ENCODE results near the gene P2RX4. TPM values are rescaled to one million over a fixed set of nuclear protein-coding genes. Genes with fewer than 3 reads are reported as not detected.
A peak's percentile ranks its signal among the peaks of the same experiment; 100 is the strongest.

The P2RX4 gene
- total and polyA plus RNA-seq, 9 of the 15 experiments (the other 6 are each of a cell fraction or from before 2014, with no cell fraction given): 6.6 to 21.5 (median 11.7) TPM

GRCh38 chr12:121219353-121219986 is 9.5 kb downstream of the P2RX4 start (continued):
- TF ChIP-seq HDAC1 (IDR thresholded peaks at IDR 0.05) (peak in 1 of 2 experiments; percentile 37; a peak in 1 of 4 replicates), C11orf30 (IDR thresholded peaks at IDR 0.05; ENCODE audit: low read depth) (no peak), RBM25 (IDR thresholded peaks at IDR 0.05; ENCODE audit: low read depth, low read length, severe bottlenecking) (peak; percentile 4), PREB (CRISPR knock-in tag; IDR thresholded peaks at IDR 0.05) (no peak), ZNF140 (CRISPR knock-in tag; IDR thresholded peaks at IDR 0.05) (no peak), JUNB (CRISPR knock-in tag; conservative IDR thresholded peaks at IDR 0.05) (no peak), KDM4B (IDR thresholded peaks at IDR 0.05; ENCODE audit: borderline replicate concordance in 2 of 2, low read depth in 1 of 2) (no peak)
- TF ChIP-seq, protein P1, sequence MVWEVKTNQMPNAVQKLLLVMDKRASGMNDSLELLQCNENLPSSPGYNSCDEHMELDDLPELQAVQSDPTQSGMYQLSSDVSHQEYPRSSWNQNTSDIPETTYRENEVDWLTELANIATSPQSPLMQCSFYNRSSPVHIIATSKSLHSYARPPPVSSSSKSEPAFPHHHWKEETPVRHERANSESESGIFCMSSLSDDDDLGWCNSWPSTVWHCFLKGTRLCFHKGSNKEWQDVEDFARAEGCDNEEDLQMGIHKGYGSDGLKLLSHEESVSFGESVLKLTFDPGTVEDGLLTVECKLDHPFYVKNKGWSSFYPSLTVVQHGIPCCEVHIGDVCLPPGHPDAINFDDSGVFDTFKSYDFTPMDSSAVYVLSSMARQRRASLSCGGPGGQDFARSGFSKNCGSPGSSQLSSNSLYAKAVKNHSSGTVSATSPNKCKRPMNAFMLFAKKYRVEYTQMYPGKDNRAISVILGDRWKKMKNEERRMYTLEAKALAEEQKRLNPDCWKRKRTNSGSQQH (CRISPR knock-in tag; IDR thresholded peaks at IDR 0.05): 0 out of 2 replicates have a peak, but pooled peaks have one; percentile 44
- TF ChIP-seq, protein P2, sequence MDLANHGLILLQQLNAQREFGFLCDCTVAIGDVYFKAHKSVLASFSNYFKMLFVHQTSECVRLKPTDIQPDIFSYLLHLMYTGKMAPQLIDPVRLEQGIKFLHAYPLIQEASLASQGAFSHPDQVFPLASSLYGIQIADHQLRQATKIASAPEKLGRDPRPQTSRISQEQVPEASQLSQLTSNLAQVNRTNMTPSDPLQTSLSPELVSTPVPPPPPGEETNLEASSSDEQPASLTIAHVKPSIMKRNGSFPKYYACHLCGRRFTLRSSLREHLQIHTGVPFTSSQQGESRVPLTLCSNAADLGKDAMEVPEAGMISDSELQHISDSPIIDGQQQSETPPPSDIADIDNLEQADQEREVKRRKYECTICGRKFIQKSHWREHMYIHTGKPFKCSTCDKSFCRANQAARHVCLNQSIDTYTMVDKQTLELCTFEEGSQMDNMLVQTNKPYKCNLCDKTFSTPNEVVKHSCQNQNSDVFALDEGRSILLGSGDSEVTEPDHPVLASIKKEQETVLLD (IDR thresholded peaks at IDR 0.05): peak; percentile 77
- TF ChIP-seq, protein P3, sequence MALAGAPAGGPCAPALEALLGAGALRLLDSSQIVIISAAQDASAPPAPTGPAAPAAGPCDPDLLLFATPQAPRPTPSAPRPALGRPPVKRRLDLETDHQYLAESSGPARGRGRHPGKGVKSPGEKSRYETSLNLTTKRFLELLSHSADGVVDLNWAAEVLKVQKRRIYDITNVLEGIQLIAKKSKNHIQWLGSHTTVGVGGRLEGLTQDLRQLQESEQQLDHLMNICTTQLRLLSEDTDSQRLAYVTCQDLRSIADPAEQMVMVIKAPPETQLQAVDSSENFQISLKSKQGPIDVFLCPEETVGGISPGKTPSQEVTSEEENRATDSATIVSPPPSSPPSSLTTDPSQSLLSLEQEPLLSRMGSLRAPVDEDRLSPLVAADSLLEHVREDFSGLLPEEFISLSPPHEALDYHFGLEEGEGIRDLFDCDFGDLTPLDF (CRISPR knock-in tag; IDR thresholded peaks at IDR 0.05): no peak
